Fibroblast of peridontal ligament (primary cell): Measurements from ENCODE around the gene RPL7L1.

Experiments
- DNase-seq: peaks from one replicate; pipeline ENCODE4 v3.0.0-alpha.2; 2010; ENCODE audit errors: extremely low read depth

RPL7L1 gene

GRCh38 chr6:42933205-42933604 is 53.8 kb downstream of the RPL7L1 start:
- no peak for DNase-seq

GRCh38 chr6:42935322-42935721 is 55.9 kb downstream of the RPL7L1 start:
- no peak for DNase-seq

- no peak for DNase-seq
Measured at GRCh38 chr6:42936398-42936797, 57.0 kb downstream of the RPL7L1 start.

- DNase-seq, result no peak
Measured at GRCh38 chr6:42937548-42938427, 58.4 kb downstream of the RPL7L1 start.

- DNase-seq, result no peak
Measured at GRCh38 chr6:42938428-42938796, 59.0 kb downstream of the RPL7L1 start.

DNA sequence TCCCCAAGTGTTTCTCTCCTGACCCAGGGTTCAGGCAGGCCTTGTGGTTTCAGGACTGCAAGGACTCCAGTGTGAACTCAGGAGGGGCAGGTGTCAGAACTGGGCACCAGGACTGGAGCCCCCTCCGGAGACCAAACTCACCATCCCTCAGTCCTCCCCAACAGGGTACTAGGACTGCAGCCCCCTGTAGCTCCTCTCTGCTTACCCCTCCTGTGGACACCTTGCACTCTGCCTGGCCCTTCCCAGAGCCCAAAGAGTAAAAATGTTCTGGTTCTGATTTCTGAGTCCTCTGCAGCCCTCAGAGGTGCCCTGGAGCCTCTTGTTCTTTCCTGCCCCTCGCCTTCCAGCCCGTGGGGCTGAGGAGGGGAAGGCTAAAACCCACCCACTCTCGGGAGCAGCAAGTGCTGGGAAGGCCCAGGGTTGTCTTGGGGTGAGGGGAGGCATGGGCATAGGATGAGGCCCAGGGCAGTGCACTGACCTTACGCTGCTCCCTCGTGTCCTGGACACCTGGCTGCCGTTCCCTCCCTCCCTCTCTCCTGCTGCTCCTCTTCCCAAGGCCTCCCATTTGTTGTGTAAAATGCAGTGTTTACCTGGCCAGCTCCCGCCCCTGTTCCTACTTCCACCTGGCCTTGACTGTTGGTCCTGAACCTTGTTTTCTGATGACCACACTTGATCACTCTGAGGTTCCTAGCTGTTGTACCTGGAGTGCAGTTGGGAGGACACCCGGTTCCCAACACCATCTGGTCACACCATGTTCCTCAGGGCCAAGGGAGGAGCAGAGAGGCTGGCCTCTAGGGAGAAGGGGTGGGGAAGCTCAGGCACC is 59.8 kb downstream of the RPL7L1 start:
- no peak for DNase-seq
